CMK (cell line): ENCODE measurements around the gene CD3D.
A peak's percentile ranks its signal among the peaks of the same experiment; 100 is the strongest.
"Not testable (repeated sequence)": the region's sequence is repeated elsewhere in the genome, so short reads cannot be mapped to it uniquely, and the experiment has no call there.

ENCODE experiments used
- DNase-seq: peaks from one replicate; pipeline ENCODE4 v3.0.0-alpha.2; 2010; ENCODE audit warnings: low read depth

Gene CD3D

GRCh38 chr11:118339281-118339961, 3.1 kb downstream of the CD3D start:
- DNase-seq: no peak

- DNase-seq: peak; percentile 61
Observed at GRCh38 chr11:118338637-118339061, 3.9 kb downstream of the CD3D start.

DNA sequence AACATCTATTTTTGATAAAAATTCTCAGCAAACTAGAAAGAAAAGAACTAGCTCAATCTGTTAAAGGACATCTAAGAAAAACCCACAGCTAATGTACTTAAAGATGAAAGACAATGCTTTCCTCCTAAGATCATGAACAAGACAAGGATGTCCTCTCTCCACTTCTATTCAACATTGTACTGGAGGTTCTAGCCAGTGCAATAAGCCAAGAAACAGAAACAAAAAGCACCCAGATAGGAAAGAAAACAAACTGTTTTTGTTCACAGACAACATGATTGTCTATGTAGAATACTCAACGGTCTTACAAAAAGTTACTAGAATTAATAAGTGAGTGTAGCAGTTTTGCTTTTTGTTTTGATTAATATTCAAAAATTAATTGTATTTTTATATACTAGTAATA, 7.8 kb downstream of the CD3D start:
- no peak for DNase-seq

DNA sequence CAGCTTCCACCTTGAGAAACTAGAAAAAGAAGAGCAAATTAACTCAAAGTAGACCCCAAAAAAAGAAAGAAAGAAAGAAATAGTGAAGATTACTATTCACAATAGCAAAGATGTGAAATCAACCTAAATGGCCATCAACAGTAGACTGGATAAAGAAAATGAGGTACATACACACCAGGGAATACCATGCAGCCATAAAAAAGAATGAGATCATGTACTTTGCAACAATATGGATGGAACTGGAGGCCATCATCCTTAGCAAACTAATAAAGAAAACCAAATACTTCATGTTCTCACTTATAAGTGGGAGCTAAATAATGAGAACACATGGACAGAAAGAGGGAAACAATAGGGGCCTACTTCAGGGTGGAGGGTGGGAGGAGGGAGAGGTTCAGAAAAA, 13.8 kb downstream of the CD3D start:
- DNase-seq: no peak

DNA sequence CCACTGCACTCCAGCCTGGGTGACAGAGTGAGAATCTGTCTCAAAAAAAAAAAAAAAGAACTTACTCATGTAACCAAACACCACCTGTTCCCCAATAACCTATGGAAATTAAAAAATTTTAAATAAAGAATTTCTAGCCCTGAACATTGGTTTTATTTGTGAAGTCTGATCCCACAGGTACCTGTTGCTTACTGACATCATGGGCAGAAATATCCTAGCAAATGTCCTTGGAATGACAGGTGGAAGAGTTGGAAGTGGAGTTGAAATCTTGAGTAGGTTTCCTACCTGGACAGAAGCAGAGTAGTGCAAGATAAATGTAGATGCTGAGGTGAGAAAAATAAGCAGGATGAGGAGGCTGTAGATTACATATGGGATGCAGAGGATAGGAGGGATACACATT, 17.2 kb downstream of the CD3D start:
- no peak for DNase-seq

DNA sequence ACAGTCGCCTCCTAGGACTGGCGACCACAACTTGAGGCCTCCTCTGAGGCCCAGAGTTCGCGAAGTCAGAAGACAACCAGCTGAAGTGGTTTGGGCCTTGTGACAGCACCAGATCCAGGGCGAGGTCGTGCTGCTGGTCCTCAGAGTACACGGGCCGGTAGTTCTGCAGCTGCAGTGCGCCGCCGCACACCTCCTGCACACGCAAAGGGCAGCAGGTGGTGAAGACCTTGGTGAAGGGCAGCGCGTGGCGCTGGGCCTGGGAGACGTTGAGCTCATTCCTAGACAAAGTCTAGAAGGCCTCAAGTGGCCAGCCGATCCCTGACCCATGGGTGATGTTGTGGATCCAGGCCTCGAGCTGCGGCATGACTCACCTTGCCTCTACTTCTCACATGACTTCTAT, 19.8 kb downstream of the CD3D start:
- DNase-seq: no peak

GRCh38 chr11:118321386-118322082, 21.0 kb downstream of the CD3D start:
- DNase-seq: no peak

DNA sequence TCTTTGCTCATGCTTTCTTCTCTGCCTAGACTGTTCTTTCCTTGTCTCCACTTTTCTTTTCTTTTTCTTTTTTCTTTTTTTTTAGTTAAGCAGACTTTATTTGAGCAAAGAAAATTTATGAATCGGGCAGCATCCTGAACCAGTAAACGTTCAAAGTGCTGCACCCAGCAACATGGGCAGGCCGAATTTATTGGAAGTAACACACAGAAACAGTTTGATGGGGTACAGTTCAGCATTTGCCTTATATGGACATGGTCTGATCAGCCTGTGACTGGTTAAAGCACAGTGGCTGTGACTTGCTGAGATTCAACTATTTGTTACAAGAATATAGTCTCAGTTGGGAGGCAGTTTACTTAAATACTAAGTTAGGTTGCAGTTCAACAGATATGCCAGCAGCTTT, 22.0 kb downstream of the CD3D start:
- DNase-seq: no peak

GRCh38 chr11:118319337-118319707, 23.2 kb downstream of the CD3D start:
- DNase-seq: no peak

DNA sequence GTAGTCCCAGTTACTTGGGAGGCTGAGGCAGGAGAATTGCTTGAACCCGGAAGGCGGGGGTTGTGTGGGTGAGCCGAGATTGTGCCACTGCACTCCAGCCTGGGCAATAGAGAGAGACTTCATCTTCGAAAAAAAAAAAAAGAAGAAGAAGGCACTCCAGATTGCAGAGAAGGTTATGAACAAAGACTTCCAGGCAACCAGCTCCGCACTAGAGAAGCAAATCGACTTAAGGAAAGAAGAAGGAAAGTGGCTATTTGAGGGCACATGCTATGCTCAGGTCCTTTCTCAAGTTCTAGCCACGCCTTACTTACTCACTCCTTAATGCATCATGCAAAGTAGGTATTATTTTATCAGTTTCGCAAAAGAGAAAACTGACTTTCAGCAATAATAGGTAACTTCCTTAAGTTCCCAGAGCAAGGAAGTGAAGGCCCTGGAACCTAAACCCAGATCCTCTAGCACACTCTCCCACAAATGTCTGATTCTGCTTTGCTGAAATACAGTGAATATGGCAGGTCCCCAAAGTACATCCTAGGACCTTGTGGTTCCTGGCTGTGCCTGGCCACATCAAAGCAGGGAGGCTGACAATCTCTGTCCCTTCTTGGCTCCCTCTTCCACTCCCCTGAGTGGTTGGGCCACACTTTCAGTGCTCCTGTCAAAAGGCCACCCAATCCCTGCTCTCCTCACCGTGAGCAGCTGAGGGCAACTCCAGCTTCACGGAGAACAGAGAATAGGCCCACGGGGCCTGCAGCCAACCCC, 23.7 kb downstream of the CD3D start:
- DNase-seq: no peak

GRCh38 chr11:118318124-118318523, 24.4 kb downstream of the CD3D start:
- DNase-seq: no peak

- no peak for DNase-seq
Observed at GRCh38 chr11:118314988-118315411, 27.5 kb downstream of the CD3D start.

DNA sequence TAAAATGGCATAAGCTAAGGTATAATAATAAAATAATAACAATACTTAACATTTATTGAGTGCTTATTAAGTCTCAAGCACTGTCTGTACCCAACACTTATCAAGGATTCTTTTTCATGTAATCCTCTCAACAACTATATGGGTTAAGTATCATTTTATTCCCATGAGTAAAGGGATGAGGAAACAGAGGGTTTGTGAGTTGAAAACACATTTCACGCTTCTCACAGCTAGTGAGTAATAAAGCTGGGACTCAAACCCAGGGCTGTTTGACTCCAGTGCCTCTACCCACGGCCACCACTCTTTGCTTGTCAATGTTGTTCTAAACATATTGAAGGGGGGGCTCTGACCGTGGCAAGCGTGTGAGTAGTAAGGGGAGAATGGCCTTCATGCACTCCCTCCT, 29.3 kb downstream of the CD3D start:
- no peak for DNase-seq

DNA sequence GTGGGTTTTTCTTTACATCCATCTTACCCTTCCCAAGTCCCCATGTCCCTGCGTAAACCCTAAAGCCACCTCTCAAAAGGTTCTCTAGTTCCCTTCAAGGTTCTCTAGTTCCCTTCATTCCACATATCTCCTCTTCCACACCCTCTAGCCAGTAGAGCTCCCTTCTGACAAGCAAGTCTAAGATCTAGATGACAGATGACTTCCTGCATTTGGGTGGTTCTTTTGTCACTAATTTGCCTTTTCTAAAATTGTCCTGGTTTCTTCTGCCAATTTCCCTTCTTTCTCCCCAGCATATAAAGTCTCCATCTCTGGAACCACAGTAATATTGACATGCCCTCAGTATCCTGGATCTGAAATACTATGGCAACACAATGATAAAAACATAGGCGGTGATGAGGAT, 30.2 kb downstream of the CD3D start:
- no peak for DNase-seq

GRCh38 chr11:118311518-118311917, 31.0 kb downstream of the CD3D start:
- DNase-seq: no peak

DNA sequence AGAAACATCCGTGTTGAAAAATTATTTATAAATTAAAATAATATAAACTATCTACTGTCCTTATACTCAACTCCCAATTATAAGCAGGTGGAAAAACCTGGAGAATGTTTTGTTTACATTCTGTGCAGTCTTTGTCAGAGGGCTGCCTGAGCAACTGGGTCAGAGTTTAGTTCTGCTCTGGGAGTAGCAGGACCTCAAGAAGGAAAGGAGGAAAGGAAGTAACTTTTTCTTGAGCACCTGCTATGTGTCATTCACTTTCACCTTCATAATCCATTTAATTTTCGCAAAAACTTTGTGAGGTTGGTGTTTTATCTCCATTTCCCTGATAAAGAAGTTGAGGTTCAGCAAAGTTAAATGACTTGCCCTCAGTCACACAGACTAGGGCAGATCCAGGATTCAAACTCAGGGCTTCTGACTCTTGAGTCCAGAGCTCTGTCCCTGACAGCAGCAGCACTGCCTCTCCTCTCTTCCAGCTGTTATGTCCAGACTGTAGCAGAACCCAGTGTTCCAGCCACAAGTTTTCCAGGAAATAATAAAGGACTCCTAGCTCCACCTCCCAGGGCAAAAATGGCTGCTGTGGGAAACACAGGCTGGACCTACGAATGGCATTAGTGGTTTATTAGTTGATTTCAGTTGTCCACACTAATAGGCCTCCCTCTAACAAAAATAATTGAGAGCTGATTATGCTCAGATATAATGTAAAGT, 31.6 kb downstream of the CD3D start:
- DNase-seq: no peak

GRCh38 chr11:118310271-118310670, 32.2 kb downstream of the CD3D start:
- no peak for DNase-seq

- not testable (repeated sequence) for DNase-seq
Observed at GRCh38 chr11:118308995-118309528, 33.4 kb downstream of the CD3D start.

- no peak for DNase-seq
Observed at GRCh38 chr11:118306556-118306955, 35.9 kb downstream of the CD3D start.

DNA sequence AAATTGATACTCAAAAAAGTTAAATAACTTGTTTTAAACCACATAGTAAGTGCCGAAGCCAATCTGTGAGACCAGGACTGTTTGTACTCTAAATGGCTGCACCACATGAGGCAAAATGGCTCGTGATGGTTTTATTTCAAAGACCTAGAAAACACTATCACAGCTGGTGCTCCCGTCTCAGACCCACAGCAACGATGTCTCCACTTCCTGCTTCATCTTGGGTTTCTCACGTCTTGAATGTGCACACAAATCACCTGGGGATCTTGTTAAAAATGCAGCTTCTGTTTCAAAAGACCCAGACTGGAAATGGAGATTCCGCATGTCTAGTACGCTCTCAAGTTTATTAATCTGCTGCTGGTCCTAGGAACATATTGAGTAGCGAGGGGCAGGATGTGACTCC, 36.8 kb downstream of the CD3D start:
- no peak for DNase-seq

DNA sequence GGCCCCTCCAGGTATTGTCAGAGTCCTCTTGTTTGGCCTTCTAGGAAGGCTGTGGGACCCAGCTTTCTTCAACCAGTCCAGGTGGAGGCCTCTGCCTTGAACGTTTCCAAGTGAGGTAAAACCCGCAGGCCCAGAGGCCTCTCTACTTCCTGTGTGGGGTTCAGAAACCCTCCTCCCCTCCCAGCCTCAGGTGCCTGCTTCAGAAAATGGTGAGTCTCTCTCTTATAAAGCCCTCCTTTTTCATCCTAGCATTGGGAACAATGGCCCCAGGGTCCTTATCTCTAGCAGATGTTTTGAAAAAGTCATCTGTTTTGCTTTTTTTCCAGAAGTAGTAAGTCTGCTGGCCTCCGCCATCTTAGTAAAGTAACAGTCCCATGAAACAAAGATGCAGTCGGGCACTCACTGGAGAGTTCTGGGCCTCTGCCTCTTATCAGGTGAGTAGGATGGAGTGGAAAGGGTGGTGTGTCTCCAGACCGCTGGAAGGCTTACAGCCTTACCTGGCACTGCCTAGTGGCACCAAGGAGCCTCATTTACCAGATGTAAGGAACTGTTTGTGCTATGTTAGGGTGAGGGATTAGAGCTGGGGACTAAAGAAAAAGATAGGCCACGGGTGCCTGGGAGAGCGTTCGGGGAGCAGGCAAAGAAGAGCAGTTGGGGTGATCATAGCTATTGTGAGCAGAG, 37.8 kb downstream of the CD3D start, which contains the start of gene CD3E:
Gene CD3E (plus strand): TSS at position 163 of the 681 bp plus-strand sequence. CDS start 223 bp downstream, at position 386.
- no peak for DNase-seq

GRCh38 chr11:118304227-118304567, 38.3 kb downstream of the CD3D start:
- no peak for DNase-seq
